GM23338 (cell line): ENCODE data around the gene KIAA2012. TPM values are rescaled to one million over a fixed set of nuclear protein-coding genes. Genes with fewer than 3 reads are reported as not detected.

Experiments
- ATAC-seq: fragments of 200-7000 bp; cut with Tn5 transposase; 3 replicates; pipeline ENCODE4 v1.9.1; 2020
- DNase-seq: peaks from one replicate; pipeline ENCODE4 v3.0.0-alpha.2; 2015; ENCODE audit warnings: low spot score
- H2AFZ ChIP-seq: fragments of 200-600 bp; sonication (generic); 2 replicates; pipeline ENCODE4 v1.8.0; 2016; ENCODE audit warnings: antibody characterized with exemption, mild to moderate bottlenecking, moderate library complexity
- H3F3A ChIP-seq: fragments of 200-600 bp; sonication (generic); replicated peaks from 2 replicates; pipeline ENCODE4 v1.8.0; 2017; ENCODE audit warnings: antibody characterized with exemption, mixed run types, low read depth
- H3K27ac ChIP-seq: fragments of 200-600 bp; sonication (generic); 2 replicates; pipeline ENCODE4 v1.6.1; 2016; ENCODE audit warnings: low read depth
- H3K27me3 ChIP-seq: fragments of 200-600 bp; sonication (generic); 2 replicates; pipeline ENCODE4 v1.8.0; 2016; ENCODE audit warnings: mild to moderate bottlenecking, mixed run types, moderate library complexity; ENCODE audit not compliant: insufficient read depth
- H3K36me3 ChIP-seq: fragments of 200-600 bp; sonication (generic); 2 replicates; pipeline ENCODE4 v1.8.0; 2016; ENCODE audit warnings: mild to moderate bottlenecking; ENCODE audit not compliant: insufficient read depth
- H3K4me1 ChIP-seq: fragments of 200-600 bp; sonication (generic); 2 replicates; pipeline ENCODE4 v1.8.0; 2016; ENCODE audit warnings: mild to moderate bottlenecking, moderate library complexity; ENCODE audit not compliant: insufficient read depth
- H3K4me2 ChIP-seq: fragments of 200-600 bp; sonication (generic); 2 replicates; pipeline ENCODE4 v1.7.1; 2017; ENCODE audit warnings: mixed run types
- H3K4me3 ChIP-seq: fragments of 200-600 bp; sonication (generic); 2 replicates; pipeline ENCODE4 v1.6.1; 2016; ENCODE audit warnings: mixed run types
- H3K79me2 ChIP-seq: fragments of 200-600 bp; sonication (generic); replicated peaks from 2 replicates; pipeline ENCODE4 v1.8.0; 2017; ENCODE audit warnings: mild to moderate bottlenecking; ENCODE audit not compliant: insufficient read depth
- H3K9me2 ChIP-seq: fragments of 200-600 bp; sonication (generic); 2 replicates; pipeline ENCODE4 v1.8.0; 2017; ENCODE audit not compliant: insufficient read depth
- H4K20me1 ChIP-seq: fragments of 200-600 bp; sonication (generic); replicated peaks from 2 replicates; pipeline ENCODE4 v1.8.0; 2017; ENCODE audit warnings: mild to moderate bottlenecking; ENCODE audit not compliant: insufficient read depth
- H3K27ac Mint-ChIP-seq: 2 replicates; pipeline ENCODE4 v1.8.0; 2020; ENCODE audit warnings: inconsistent platforms, mild to moderate bottlenecking, moderate library complexity, mixed read lengths
- H3K27me3 Mint-ChIP-seq: 3 replicates; pipeline ENCODE4 v1.8.0; 2022; ENCODE audit warnings: low read depth, mild to moderate bottlenecking, moderate library complexity, mixed read lengths, inconsistent platforms; ENCODE audit not compliant: insufficient read depth, poor library complexity
- H3K36me3 Mint-ChIP-seq: 3 replicates; pipeline ENCODE4 v1.8.0; 2021; ENCODE audit warnings: low read depth, mild to moderate bottlenecking, inconsistent platforms, moderate library complexity, mixed read lengths
- H3K4me1 Mint-ChIP-seq: 3 replicates; pipeline ENCODE4 v1.8.0; 2020; ENCODE audit warnings: mild to moderate bottlenecking, inconsistent platforms, mixed read lengths
- H3K4me3 Mint-ChIP-seq: 3 replicates; pipeline ENCODE4 v1.8.0; 2021; ENCODE audit warnings: moderate library complexity, mild to moderate bottlenecking, inconsistent platforms, mixed read lengths
- H3K9me3 Mint-ChIP-seq: 3 replicates; pipeline ENCODE4 v1.8.0; 2020; ENCODE audit warnings: moderate library complexity, mild to moderate bottlenecking, inconsistent platforms, mixed read lengths
- EZH2 ChIP-seq: fragments of 200-600 bp; sonication (generic); IDR thresholded peaks from one replicate; pipeline ENCODE4 v1.8.0; 2017; ENCODE audit warnings: antibody characterized with exemption, mild to moderate bottlenecking, low read depth; ENCODE audit not compliant: unreplicated experiment
- JUNB ChIP-seq: IDR thresholded peaks from one replicate; pipeline ENCODE4 v1.6.1; 2016; ENCODE audit warnings: antibody characterized with exemption; ENCODE audit not compliant: unreplicated experiment
- POLR2AphosphoS5 ChIP-seq: IDR thresholded peaks from 2 replicates; pipeline ENCODE4 v1.6.1; 2016; ENCODE audit warnings: antibody characterized with exemption, low read depth
- ZNF331 ChIP-seq: fragments of 250-450 bp; sonication (Bioruptor Pico); IDR thresholded peaks from 2 replicates; pipeline ENCODE4 v1.5.0; 2020; ENCODE audit warnings: low read depth, mild to moderate bottlenecking, moderate library complexity
- polyA plus RNA-seq: library from polyadenylated mRNA; unstranded; fragments of >200 nt; fragmentation: Nextera tagmentation; extraction: Ambion mirVana; gene quantifications from 2 replicates; pipeline ENCODE4 v1.2.1, GENCODE V29; 2016
- total RNA-seq: library from RNA; depleted of rRNA; stranded (reverse); fragments of >200 nt; shearing (Covaris generic); gene quantifications from 2 replicates; pipeline ENCODE4 v1.2.3, GENCODE V29; 2014
- TF ChIP-seq, protein P1 (sequence below): IDR thresholded peaks from 2 replicates; pipeline ENCODE4 v1.6.1; 2016; ENCODE audit warnings: antibody characterized with exemption
- TF ChIP-seq, protein P2 (sequence below): fragments of 250-450 bp; sonication (Bioruptor Pico); IDR thresholded peaks from 2 replicates; pipeline ENCODE4 v1.5.0; 2020; ENCODE audit warnings: mild to moderate bottlenecking, moderate library complexity
- TF ChIP-seq, protein P3 (sequence below), 2 experiments: fragments of 200-600 bp in 1 of 2; sonication (generic) in 1 of 2; conservative IDR thresholded peaks; 2 replicates each; pipeline versions ENCODE4 v1.5.1 to v1.6.1; 2016 to 2017; ENCODE audit warnings: antibody characterized with exemption in 2 of 2, low read depth in 2 of 2, mild to moderate bottlenecking in 2 of 2, moderate library complexity in 1 of 2

Gene KIAA2012
- total and polyA plus RNA-seq, 2 experiments from 2014 or later: 0.03 to 0.08 TPM

DNA sequence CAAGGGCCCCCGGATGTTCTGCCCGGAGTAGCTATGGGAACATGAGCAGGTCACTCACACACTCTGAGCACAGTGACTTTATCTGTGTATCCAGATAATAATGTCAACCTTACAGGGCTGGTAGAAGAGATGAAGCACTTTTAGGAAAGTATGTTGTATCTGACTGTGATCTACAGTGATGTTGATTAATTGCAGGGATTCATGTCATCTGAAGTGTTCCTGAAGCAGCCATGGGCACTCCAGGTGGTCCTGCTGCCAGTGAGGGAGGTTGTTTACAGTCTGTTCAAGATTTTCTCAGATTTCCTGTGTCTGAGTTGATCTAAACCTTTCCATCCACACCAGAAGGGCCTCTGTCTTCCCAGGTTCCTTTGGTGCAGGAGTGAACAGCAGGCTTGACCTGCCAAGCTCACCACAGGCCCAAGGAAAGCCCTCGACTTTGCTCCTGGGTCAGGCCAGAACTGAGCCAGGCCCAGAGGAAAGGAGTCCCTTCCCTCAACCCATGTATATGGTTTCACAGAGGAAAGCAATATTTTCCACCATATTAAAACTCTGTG, 28.0 kb downstream of the KIAA2012 start:
- no peaks in the 10 kb centered on the region for H3K36me3 Mint-ChIP-seq
- no peak overlapping the region for H3K4me3 Mint-ChIP-seq
- no peak overlapping the region; the same call in 1 of the 2 replicates for H3K4me2 ChIP-seq
- H3K79me2 ChIP-seq: no peaks in the 10 kb centered on the region
- H3K9me2 ChIP-seq: no peaks in the 10 kb centered on the region
- H4K20me1 ChIP-seq: no peaks in the 10 kb centered on the region
- H3K27ac ChIP-seq: no peak overlapping the region
- H3K9me3 Mint-ChIP-seq: no peaks in the 10 kb centered on the region
- H3F3A ChIP-seq: no peaks in the 10 kb centered on the region
- DNase-seq (no peak), ATAC-seq (no peak)
- H3K36me3 ChIP-seq: no peaks in the 10 kb centered on the region
- H3K4me1 Mint-ChIP-seq: peaks cover 19% of the 10 kb centered on the region
- H3K27ac Mint-ChIP-seq: no peak overlapping the region; the same call in 1 of the 2 replicates
- peaks cover 10% of the 10 kb centered on the region; the same call in 1 of the 2 replicates for H3K4me1 ChIP-seq
- TF ChIP-seq, protein P1, sequence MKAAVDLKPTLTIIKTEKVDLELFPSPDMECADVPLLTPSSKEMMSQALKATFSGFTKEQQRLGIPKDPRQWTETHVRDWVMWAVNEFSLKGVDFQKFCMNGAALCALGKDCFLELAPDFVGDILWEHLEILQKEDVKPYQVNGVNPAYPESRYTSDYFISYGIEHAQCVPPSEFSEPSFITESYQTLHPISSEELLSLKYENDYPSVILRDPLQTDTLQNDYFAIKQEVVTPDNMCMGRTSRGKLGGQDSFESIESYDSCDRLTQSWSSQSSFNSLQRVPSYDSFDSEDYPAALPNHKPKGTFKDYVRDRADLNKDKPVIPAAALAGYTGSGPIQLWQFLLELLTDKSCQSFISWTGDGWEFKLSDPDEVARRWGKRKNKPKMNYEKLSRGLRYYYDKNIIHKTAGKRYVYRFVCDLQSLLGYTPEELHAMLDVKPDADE: no peak
- TF ChIP-seq POLR2AphosphoS5 (no peak), JUNB (no peak), ZNF331 (CRISPR knock-in tag) (no peak), EZH2 (no peak)
- TF ChIP-seq, protein P2, sequence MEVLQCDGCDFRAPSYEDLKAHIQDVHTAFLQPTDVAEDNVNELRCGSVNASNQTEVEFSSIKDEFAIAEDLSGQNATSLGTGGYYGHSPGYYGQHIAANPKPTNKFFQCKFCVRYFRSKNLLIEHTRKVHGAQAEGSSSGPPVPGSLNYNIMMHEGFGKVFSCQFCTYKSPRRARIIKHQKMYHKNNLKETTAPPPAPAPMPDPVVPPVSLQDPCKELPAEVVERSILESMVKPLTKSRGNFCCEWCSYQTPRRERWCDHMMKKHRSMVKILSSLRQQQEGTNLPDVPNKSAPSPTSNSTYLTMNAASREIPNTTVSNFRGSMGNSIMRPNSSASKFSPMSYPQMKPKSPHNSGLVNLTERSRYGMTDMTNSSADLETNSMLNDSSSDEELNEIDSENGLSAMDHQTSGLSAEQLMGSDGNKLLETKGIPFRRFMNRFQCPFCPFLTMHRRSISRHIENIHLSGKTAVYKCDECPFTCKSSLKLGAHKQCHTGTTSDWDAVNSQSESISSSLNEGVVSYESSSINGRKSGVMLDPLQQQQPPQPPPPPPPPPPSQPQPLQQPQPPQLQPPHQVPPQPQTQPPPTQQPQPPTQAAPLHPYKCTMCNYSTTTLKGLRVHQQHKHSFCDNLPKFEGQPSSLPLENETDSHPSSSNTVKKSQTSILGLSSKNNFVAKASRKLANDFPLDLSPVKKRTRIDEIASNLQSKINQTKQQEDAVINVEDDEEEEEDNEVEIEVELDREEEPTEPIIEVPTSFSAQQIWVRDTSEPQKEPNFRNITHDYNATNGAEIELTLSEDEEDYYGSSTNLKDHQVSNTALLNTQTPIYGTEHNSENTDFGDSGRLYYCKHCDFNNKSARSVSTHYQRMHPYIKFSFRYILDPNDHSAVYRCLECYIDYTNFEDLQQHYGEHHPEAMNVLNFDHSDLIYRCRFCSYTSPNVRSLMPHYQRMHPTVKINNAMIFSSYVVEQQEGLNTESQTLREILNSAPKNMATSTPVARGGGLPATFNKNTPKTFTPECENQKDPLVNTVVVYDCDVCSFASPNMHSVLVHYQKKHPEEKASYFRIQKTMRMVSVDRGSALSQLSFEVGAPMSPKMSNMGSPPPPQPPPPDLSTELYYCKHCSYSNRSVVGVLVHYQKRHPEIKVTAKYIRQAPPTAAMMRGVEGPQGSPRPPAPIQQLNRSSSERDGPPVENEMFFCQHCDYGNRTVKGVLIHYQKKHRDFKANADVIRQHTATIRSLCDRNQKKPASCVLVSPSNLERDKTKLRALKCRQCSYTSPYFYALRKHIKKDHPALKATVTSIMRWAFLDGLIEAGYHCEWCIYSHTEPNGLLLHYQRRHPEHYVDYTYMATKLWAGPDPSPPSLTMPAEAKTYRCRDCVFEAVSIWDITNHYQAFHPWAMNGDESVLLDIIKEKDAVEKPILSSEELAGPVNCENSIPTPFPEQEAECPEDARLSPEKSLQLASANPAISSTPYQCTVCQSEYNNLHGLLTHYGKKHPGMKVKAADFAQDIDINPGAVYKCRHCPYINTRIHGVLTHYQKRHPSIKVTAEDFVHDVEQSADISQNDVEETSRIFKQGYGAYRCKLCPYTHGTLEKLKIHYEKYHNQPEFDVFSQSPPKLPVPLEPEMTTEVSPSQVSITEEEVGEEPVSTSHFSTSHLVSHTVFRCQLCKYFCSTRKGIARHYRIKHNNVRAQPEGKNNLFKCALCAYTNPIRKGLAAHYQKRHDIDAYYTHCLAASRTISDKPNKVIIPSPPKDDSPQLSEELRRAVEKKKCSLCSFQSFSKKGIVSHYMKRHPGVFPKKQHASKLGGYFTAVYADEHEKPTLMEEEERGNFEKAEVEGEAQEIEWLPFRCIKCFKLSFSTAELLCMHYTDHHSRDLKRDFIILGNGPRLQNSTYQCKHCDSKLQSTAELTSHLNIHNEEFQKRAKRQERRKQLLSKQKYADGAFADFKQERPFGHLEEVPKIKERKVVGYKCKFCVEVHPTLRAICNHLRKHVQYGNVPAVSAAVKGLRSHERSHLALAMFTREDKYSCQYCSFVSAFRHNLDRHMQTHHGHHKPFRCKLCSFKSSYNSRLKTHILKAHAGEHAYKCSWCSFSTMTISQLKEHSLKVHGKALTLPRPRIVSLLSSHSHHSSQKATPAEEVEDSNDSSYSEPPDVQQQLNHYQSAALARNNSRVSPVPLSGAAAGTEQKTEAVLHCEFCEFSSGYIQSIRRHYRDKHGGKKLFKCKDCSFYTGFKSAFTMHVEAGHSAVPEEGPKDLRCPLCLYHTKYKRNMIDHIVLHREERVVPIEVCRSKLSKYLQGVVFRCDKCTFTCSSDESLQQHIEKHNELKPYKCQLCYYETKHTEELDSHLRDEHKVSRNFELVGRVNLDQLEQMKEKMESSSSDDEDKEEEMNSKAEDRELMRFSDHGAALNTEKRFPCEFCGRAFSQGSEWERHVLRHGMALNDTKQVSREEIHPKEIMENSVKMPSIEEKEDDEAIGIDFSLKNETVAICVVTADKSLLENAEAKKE (CRISPR knock-in tag): no peak
- TF ChIP-seq, protein P3, sequence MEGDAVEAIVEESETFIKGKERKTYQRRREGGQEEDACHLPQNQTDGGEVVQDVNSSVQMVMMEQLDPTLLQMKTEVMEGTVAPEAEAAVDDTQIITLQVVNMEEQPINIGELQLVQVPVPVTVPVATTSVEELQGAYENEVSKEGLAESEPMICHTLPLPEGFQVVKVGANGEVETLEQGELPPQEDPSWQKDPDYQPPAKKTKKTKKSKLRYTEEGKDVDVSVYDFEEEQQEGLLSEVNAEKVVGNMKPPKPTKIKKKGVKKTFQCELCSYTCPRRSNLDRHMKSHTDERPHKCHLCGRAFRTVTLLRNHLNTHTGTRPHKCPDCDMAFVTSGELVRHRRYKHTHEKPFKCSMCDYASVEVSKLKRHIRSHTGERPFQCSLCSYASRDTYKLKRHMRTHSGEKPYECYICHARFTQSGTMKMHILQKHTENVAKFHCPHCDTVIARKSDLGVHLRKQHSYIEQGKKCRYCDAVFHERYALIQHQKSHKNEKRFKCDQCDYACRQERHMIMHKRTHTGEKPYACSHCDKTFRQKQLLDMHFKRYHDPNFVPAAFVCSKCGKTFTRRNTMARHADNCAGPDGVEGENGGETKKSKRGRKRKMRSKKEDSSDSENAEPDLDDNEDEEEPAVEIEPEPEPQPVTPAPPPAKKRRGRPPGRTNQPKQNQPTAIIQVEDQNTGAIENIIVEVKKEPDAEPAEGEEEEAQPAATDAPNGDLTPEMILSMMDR (conservative IDR thresholded peaks at IDR 0.05; ENCODE audit: low read depth in 2 of 2): no peak
- no peak overlapping the region for H3K4me3 ChIP-seq
- H2AFZ ChIP-seq: peak overlapping the region; percentile 44; the same call in 1 of the 2 replicates
- H3K27me3 ChIP-seq: no peaks in the 10 kb centered on the region
- H3K27me3 Mint-ChIP-seq: peaks cover under 1% of the 10 kb centered on the region
